ENCODE data around the gene COLQ. TPM values are rescaled to one million over a fixed set of nuclear protein-coding genes. Genes with fewer than 3 reads are reported as not detected.

COLQ gene
- total RNA-seq, 1 experiment from 2014 or later = not detected

DNA sequence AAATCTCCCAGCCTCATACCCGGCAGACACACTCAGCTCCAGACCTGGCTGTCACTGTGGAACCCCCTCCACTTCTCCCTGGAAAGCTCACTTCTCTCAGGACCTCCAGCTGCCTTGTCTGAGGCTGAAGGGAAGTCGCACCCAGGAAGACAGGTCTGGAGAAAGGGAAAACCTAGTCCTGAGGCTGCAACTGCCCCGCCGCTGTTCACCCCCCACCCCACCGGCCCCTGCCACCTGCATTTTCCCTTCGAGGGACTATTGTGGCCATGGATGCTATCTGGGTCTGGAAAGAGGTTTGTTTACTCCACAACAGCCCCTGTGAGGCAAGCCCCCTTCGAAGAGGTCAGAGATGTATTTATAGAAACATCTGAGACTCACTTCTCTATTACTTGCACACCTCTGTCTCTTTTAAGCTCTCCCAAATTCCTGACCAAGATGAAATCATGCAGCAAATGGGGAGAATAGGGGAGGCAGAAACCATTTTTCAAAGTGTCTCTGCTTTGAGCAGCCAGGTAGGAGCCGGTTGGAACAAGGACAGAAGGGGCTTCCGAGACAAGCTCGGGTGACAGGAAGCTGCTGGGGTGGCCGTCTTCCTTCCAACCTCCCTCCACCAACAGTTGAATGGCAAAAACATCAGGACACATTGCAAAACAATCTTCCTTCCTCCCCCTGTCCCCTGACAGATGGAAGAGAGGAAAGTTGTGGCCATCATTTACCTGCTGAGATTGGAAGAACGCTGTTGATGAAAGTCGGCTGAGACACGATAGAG is 518 bp downstream of the COLQ start:
- DNase-seq (ENCODE audit: low spot score) = no peak

DNA sequence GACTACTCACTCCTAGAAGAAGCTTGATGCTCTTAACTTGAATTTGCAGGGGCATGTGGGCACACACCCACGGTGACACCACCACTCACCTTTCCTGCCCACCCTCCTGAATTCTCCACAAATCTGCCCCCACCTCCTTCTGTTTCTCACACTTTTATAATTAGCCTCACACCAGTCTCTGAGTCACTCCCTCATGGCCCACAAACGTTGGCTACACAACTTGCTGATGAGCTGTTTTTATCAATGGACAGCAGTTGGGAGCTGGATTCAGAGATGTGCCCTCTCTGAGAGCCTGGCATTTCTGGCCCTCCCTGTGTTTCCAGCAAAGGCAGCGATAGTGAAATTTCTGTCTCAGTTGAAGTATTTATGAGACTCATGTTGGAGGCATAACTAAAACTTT is 1.3 kb downstream of the COLQ start:
- DNase-seq (ENCODE audit: low spot score) = no peak

DNA sequence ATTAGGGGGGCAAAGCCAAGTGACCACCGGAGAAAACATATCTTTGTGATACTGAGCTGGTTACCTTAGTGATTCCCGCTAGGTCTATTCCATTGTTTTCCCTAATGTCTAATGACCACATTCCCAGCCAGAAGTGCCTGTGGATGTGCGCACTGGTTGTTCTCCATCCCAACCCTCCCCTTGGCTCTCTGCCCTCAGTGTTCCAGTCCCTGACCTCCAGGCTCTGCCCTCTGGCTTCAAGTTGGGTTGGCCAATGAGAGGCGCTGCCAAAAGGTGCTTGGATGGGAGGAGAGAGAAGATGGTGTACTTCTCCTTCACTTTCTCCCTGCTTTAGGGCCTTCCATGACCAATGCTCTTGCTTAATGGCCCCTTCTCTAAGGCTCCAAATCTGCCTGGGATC is 2.4 kb downstream of the COLQ start:
- no peak for DNase-seq (ENCODE audit: low spot score)

DNA sequence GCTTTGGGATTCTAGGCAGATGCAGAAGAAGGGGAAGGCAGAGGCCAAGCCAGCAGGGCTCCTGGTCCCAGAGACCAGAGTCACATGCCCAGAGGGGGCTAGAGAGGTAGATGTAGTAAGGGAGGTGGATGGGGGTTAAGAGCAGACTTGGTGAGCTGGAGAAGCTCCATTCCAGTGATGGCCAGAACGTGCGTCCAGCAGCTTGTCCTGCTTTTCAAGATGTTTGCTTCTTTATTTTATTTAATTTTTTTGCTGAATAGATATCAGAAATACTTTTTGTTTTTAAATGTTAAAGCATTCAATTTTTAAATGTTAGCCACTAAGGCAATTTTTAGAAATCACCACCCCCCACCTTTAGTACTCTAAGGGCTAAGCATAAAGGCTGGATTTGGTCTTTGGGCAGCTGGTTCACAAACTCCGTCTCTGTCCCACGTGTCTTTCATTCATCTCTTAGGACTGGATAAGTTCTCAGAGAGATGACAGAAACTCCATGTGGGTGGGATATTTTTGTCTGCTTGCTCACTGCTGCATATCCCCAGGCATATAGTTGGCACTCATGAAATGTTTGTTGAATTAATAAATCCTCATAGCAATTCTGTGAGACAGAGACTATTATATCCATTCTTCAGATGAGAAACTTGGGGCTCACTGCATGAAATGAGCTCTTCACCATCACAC is 6.7 kb downstream of the COLQ start:
- no peak for DNase-seq (ENCODE audit: low spot score)

DNA sequence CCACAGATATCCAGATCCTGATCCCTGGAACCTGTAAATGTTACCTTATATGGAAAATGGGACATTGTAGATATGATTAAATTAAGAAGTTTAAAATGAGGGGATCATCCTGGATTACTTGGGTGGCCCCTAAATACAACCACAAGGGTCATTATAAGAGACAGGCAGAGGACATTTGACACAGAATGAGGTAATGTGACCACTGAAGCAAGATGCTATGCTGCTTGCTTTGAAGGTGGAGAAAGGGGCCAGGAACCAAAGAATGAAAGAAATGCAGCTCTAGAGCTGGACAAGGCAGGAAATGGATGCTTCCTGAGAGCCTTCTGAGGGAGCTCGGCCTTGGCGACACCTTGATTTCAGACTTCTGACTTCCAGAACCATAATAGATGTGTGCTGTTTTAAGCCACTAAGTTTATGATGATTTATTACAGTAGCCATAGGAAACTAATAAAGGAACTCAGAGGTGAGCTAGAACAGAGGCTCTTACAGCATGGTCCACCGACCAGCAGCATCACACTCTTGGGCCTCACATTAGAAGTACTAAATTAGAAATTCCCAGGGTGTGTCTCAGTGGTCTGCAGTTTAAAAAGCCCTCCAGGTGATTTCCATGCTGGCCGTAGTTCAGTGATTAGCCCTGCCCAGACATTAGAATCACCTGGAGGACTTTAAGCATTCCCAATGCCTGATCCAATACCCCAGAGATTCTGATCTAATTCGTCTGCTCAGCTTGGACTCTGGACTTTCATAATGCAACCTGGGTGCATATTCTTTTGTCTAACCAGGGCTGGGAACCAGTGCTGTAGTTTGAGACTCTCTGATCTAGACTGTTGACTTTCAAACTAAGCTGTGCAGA is 7.5 kb downstream of the COLQ start:
- no peak for DNase-seq (ENCODE audit: low spot score)

DNA sequence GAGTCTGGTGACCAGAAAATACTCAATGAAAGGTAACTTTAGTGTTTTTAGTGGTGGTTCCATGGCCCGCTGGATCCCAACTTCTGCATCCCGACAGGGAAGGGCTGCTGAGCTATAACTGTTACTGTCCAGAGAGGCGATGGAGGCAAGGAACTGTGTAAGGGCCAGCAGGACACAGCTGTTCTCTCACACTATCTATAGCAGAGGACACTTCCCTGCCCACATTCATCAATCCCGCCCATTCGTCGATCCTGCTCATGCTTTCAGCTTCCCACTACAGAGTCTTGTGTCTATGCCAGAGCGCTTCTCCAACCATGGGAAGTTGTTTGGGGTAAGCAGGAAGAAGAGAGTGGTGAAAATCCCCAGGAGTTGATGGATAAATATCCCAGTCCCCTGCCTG is 8.4 kb downstream of the COLQ start:
- DNase-seq (ENCODE audit: low spot score) = no peak

DNA sequence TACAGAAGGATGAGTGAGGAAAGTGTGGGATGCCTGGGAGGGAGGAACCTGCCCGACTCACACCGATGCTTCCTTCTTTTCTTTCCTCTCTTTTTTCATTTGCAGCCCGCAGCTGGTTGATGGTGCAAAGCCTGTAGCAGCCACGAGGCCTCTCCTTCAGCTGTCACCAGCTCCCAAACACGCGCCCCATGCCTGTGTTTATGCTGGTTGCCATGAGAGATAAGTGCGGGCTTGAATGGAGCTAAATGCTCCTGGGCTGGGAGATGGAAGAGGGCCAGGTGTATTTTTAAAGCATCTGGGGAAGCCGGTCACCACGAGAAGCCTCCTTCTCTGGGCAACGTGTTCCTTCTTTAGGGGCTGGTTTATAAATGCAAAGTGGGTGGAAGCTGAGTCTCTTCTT is 9.3 kb downstream of the COLQ start:
- no peak for DNase-seq (ENCODE audit: low spot score)

DNA sequence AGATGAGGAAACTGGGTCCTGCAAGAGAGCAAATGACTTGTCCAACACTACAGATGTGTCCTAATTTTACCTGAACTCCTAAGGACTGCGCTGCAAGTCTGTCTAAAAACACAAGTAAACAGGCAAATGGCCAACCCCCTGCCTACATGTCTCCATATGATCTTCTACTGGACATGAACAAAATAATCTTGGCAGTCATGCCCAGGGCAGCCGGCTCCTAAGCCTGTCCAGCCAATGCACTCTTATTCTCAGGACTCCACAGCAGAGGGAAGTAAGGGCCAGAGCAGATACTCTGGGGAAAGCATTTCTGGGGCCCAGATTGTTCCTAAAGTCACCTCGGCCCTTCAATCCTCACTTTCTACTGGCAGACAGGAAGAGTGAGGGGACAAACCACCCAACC is 10.3 kb downstream of the COLQ start:
- DNase-seq (ENCODE audit: low spot score) = no peak

DNA sequence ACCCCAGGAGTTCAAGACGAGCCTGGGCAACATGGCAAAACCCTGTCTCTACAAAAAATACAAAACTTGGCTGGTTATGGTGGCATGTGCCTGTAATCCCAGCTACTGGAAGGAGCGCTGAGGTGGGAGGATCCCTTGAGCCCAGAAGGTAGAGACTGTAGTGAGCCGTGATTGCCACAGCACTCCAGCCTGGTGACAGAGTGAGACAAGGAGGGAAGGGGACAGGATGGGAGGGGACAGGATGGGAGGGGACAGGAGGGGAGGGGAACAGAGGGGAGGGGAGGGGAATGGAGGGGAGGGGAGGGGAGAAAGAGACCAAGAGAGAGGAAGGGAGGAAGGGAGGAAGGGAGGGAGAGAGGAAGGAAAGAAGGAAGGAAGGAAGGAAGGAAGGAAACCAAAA is 11.0 kb downstream of the COLQ start:
- no peak for DNase-seq (ENCODE audit: low spot score)

DNA sequence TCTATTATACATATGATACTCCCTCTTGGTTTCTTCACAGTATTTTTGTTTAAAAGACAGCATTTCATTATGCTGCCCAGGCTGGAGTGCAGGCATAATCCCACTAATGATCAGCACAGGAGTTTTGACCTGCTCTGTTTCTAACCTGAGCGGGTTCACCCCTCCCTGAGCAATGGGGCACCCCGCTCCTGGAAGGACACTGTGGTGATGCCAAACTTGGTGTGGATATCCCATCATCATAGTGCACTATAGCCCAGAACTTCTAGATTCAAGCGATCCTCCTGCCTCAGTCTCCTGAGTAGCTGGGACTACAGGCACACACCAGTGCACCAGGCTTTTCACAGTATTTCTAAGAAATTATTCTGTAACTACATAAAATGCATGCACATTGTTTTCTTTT is 14.9 kb downstream of the COLQ start:
- no peak for DNase-seq (ENCODE audit: low spot score)

DNA sequence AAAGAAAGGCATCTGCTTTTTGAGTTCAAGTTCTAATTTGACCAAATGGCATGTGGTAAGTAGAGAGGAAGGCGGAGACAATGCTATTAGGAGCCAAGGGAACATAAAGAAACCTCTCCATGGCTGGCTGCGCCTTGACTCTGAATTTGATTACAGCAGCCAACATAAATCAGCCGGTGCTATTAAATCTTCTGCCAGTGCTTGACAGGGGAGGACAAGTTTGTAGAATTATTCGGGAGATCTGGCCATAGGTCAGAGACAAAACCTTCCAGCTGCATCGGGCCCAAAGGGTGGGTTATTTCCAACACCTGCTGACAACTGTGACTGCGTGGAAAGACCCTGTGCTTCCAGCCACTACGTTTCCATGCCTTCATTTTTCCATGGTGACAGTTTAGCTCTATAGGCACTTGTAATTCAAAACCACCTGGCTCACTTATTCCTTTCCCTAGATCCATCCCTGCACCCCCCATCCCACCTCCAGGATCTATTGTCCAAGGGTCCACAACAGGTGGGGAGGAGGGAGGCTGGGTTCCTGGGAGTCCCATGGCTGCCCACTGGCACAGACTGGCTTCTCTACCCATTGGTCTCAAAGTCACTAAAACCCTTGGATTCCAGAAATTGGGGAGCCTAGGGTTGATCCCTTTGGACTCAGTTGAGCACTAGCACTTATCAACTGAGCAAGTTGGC is 15.9 kb downstream of the COLQ start:
- DNase-seq (ENCODE audit: low spot score) = no peak

DNA sequence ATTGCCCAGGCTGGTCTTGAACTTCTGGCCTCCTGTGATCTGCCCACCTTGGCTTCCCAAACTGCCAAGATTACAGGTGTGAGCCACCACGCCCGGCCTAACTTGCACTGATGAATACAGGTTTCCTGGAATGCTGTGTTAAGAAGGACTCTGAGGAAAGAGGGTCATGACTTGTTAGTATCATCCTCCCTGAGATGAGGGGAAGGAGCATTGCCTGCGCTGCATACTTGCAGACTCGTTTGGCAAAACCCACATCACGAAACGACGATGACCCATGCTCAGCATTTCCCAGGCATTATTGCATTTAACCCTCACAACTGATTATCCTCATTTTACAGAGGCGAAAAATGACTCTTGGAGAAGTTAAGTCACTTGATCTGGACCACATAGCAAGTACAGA is 18.9 kb downstream of the COLQ start:
- DNase-seq (ENCODE audit: low spot score) = no peak

DNA sequence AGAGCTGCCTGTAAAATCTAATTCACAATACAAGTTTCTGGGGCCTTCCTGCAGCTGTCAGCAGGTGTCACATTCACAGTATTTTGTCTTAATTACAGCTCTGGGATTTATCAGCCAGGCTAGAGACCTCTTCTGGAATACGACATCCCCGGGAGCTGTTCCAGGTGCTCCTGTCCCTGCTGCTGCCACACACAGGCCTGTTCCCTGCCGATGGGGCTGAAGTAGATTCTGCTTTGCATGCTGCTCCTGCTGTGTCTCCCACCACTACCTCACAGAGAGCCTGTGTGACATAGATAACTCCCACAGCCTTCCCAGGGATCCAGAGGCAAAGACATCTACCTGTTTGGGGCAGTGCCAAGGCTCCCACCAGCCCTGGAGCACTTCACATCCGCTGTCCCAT is 20.4 kb downstream of the COLQ start:
- DNase-seq (ENCODE audit: low spot score) = no peak

DNA sequence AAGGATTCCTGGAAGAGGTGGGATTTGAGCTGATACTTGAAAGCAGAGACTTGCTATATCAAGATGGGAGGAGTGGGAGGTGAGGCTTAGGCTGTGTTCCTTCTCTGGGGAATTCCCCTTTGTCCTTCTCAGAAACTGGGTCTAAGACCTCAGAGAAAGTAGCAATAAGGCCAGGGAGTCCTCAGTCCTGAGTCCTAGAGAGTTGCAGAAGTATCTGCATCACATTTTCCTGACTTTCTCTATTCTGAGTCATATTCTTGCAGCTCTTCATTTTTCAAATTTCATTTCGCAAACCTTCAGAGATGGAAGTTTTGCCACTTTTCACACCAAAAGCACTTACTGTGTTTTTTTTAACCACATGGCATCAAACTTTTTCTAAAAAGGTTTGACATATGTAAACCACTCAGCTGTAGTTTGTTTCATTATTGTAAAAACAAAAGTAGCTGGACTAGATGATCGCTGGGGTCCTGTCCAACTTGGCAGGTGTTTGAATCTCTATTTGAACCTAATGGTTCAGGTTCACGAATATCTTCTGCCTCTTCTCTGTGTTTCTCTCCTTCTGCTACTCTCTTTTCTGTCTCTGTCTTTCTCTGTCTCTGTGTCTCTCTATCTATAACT is 21.3 kb downstream of the COLQ start:
- DNase-seq (ENCODE audit: low spot score) = no peak

DNA sequence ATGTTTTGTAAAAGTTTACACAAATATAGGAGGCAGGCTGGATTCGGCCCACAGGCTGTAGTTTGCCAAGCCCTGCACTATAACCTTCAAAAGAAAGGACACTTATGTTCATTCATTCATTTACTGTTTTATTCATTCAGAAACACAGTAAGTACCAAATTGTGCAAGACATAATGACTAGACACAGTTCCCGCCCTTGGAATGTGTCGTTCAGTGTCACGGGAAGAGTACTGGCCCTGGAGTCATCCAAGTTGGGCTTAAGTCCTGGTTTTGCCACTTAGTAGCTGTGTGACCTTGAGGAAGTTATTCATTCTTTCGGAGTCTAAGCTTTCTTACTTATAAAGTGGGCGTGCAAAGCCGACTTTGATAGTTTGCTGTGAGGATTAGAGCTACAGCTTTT is 22.0 kb downstream of the COLQ start:
- no peak for DNase-seq (ENCODE audit: low spot score)

DNA sequence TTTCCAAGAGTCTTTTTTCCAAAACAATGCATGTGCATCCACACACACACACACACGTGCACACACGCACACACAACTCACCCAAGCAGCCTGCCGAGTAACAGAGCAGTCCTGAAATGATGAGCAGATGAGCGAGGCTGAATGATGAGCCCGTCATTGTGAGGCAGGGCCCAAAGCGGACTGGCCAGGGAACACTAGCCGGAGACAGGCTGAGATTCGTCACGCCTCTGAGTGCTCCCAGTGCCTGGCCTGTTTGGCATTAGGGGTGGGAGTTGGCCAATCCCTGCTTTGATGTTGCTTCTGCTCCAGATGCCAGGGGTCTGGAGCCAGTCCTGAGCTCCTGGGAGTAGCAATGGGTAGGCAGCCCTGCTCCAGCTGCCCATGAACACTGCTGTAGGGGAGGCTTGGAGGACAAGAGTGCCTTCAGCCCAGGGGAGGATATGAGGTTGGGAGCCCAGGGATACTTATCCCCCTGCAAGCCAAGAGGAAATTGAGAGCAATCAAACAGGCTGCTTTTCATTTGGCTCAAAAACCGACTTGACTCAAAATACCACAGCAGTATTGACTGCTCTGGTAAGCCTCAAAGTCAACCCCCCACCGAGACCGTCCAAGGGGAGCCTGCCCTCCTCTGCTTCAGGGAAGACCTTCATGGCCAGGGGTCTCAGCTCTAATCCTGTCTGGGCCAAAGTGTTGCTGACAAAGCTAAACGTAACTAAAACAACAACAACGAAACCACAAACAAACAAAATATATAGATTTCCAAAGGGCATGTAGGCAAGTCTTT is 22.9 kb downstream of the COLQ start:
- DNase-seq (ENCODE audit: low spot score) = no peak

DNA sequence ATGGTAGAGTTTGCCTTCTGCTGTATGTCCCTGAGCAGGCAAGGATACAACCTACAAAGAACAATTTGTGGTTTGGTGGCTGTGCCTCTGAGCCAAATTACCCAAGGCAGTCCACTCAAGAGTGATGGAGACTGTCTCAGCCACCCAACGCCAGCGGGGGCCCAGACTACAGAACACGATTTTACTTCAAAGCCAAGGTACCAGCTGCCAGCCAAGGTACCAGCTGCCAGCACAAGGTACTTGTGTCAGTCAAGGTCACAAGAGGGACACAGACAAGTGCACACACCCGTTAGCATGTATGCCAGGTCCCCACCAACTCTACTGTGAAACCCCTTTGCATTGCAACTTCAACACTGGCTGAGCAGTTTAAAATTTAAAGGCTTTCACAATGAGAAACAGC is 23.5 kb downstream of the COLQ start:
- no peak for DNase-seq (ENCODE audit: low spot score)

DNA sequence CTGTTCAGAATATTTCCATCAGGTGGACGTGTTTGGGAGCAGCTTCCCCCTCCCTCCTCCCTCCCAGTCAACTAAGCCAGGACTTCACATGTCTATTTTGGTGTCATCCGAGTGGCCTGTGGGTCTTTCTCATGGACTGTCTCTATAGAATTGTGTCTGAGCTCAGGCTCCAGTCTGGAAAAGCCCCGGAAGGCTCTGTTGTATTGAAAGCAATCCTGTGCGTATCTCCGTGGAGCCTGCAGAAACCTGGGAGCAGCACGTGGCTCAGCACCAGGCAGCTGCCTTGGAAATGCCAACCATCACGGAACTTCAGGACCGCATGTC is 25.2 kb downstream of the COLQ start:
- DNase-seq (ENCODE audit: low spot score) = no peak

DNA sequence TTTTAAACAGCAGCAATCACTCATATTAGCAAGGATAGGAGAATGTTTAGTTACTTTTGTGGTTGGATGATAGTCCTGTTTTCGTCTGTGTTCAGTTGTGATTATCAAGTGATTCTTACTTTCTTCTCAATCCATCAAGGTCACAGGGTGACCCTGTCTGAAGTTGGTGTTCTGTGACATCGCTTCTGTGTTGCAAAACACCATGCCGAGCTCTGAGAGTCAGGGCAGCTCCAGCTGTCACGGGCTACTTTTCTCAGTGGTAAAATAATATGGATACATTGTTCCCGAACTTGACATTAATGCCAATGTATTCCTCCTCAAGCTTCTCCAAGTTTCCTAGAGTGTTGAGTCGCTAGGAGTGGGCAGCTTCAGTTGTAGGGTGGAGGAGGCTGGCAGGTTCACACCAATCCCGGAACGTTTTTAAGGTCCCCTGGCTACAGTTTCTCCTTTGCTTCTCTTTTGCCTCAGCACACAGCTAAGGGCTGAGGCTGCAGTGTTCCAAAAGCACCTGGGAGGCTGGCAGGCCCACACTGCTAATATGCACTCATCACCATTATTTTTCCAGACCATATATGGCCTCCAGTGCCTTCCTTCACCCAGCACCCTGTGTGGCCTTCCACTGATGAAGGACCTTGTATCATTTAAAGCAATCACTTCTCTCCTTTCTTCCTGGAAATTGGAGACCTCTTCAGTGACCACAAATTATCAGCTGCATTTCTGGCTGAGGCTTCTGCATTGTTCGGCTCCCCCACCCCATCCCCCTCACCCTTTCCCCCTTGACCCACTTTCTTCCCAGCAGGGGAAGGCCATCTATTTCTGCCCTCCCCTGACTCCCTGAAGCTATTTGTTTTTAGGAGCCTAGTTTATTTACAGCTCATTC is 25.8 kb downstream of the COLQ start:
- DNase-seq (ENCODE audit: low spot score) = no peak

DNA sequence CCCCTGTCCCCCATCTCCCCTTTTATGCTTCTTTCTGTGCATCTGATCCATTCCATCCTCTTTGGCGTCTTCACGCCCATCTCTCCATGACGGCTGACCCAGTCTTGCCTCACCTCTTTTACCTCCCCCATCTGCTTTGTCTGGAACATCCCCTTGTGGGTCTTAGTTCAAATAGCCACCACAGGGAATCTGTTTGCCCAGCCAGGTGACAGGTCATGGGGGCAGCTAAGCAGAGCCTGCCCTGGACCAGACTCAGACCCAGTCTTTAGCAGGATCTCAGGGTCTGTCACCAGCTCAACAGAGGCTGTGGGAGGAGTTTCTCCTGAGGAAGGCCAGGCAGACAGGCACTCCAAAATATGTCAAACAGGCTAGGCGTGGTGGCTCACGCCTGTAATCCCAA is 28.1 kb downstream of the COLQ start:
- DNase-seq (ENCODE audit: low spot score) = no peak
